Gastrocnemius medialis (tissue), 4 donors: Measurements from ENCODE around the gene SLC9B2.

ENCODE experiments used
- POLR2A ChIP-seq, 2 donors: fragments of 450-650 bp; IDR thresholded peaks; one replicate each; pipeline ENCODE4 v1.6.1; 2017; ENCODE audit warnings: antibody characterized with exemption in 2 of 2, mild to moderate bottlenecking in 2 of 2, moderate library complexity in 2 of 2
- TF ChIP-seq, protein P1 (sequence below), 5 experiments: fragments of 450-650 bp in 3 of 5; fragments of 200-600 bp in 2 of 5; sonication (generic) in 2 of 5; IDR thresholded peaks in 4 of 5; conservative IDR thresholded peaks in 1 of 5; 1 replicate in 4 of 5; 2 replicates in 1 of 5; pipeline ENCODE4 v1.5.1; 2016 to 2019; ENCODE audit warnings: antibody characterized with exemption in 5 of 5, mild to moderate bottlenecking in 3 of 5, moderate library complexity in 3 of 5

DNA sequence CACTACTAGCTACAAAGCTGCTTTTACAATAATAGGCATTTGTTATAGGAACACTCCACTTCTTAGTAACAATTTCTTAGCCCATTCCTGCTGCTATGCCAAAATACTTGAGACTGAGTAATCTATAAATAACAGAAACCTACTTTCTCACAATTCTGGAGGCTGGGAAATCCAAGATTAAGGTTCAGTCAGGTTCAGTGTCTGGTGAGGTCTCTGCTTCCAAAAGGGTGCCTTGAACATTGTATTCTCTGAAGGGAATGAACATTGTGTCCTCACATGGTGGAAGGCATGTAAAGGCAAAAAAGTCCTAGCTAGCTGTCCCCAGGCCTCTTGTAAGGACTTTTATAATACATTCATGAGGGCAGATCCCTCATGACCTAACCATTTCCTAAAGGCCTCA, 64.0 kb downstream of the SLC9B2 start:
- TF ChIP-seq, protein P1, sequence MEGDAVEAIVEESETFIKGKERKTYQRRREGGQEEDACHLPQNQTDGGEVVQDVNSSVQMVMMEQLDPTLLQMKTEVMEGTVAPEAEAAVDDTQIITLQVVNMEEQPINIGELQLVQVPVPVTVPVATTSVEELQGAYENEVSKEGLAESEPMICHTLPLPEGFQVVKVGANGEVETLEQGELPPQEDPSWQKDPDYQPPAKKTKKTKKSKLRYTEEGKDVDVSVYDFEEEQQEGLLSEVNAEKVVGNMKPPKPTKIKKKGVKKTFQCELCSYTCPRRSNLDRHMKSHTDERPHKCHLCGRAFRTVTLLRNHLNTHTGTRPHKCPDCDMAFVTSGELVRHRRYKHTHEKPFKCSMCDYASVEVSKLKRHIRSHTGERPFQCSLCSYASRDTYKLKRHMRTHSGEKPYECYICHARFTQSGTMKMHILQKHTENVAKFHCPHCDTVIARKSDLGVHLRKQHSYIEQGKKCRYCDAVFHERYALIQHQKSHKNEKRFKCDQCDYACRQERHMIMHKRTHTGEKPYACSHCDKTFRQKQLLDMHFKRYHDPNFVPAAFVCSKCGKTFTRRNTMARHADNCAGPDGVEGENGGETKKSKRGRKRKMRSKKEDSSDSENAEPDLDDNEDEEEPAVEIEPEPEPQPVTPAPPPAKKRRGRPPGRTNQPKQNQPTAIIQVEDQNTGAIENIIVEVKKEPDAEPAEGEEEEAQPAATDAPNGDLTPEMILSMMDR (IDR thresholded peaks at IDR 0.05 in 4 of 5, conservative IDR thresholded peaks at IDR 0.05 in 1 of 5): no peak
- TF ChIP-seq POLR2A (IDR thresholded peaks at IDR 0.05): no peak
